ENCODE results near the gene GON4L.
"Not testable (repeated sequence)": the region's sequence is repeated elsewhere in the genome, so short reads cannot be mapped to it uniquely, and the experiment has no call there.

Gene GON4L

DNA sequence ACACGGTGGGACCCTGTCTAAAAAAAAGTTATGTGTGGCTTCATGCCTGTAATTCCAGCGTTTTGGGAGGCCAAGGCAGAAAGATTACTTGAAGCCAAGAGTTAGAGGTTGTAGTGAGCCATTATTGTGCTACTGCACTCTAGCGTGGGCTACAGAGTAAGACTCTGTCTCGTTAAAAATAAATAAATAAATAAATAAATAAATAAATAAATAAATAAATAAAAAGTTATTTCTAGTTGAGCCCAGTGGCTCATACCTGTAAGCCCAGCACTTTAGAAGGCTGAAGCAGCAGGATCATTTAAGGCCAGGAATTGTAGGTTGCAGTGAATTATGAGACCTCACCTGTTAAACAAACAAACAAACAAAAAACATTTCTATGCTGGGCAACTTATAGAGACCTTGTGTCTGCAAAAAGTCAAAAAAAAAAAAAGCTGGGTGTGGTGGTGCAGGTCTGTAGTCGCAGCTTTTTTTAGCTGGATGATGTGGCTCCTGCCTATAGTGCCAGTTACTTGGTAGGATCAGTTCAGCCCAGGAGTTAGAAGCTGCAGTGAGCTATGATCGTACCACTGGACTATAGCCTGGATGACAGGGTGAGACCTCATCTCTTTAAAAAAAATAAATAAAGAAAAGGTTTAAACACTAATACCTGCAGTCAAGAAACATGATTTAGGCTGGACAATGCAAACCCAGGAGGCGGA lies 25.6 kb downstream of the GON4L start:
- DNase-seq (ENCODE audit: low spot score): no peak

DNA sequence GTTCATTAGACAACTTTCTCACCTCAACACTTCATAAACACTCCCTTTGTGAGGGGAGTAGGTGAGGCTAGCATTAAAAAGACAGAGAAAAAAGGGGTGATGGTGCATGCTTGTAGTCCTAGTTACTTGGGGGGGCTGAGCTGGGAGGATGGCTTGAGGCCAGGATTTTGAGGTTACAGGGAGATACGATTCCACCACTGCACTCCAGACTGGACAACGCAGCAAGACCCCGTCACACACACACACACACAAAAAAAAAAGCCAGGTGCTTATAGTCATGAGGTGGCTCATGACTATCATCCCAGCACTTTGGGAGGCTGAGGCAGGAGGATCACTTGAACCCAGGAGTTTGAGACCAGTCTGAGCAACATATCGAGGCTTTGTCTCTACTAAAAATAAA lies 29.6 kb downstream of the GON4L start:
- DNase-seq (ENCODE audit: low spot score): no peak

DNA sequence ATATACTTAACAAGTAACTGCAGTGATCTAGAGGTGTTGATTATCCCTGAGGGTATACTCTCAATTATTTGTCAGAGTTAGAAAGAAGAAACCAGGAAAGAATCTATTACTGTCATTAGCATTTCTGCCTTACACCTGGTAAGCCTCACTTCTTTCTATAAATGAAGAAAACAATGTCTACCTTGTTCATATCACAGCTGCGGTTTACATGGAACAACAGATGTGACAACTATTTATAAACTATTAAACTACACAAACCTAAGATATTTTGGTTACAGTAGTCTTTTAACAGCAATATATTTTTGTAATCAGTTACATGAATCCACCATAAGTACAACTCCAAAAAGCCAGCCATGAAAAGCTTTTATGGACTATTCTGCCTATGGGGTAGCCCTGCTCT lies 40.7 kb downstream of the GON4L start:
- no peak for DNase-seq (ENCODE audit: low spot score)

DNA sequence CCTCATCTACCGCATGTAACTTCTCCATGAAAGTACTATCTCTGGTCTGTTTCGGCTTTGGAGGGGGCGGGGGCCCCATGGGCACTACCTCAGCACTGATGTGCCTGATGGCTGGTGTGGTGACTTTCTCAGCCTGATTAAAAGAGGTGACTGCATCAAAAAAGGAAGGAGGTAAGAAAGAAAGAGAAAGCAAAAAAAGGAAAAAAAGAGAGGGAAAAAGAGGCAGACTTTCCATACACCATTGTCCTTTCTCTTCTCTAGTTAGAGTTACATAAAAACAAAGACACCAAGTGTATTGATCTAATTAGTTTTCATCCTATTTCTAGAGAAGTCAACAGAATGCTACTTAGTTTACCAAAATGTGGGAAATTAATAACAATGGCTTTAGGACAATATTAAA lies 43.3 kb downstream of the GON4L start:
- no peak for DNase-seq (ENCODE audit: low spot score)

DNA sequence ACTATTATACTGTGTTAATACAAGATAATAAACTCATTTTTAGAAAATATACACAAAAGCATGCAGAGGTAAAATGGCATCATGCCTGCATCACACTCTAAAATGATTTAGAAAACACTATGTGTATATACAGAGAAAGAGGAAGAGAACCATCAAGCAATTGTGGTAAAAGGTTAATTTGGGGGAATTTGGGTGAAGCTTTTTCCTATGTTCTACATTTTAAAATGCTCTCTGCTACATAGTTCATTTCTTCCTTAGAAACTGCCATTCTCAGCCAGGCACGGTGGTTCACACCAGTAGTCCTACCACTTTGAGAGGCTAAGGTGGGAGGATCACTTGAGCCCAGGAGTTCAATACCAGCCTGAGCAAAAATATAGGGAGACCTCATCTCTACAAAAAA lies 44.1 kb downstream of the GON4L start:
- no peak for DNase-seq (ENCODE audit: low spot score)

DNA sequence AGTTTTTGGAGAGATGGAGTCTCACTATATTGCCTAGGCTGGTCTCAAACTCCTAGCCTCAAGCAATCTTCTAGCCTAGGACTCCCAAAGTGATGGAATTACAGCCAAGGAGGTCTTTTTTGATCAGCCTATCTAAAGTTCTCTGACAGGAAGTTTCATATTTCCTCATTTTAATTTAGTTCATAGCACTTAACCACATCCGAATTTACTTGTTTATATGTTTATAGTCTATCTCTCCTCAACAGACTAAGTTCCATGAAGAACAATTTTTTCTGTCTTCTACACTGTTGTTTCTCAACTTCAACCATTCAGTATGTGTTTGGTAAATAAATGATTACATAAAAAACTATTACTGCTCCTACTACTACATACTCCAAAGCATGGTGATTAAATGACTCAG lies 47.9 kb downstream of the GON4L start:
- DNase-seq (ENCODE audit: low spot score): no peak

DNA sequence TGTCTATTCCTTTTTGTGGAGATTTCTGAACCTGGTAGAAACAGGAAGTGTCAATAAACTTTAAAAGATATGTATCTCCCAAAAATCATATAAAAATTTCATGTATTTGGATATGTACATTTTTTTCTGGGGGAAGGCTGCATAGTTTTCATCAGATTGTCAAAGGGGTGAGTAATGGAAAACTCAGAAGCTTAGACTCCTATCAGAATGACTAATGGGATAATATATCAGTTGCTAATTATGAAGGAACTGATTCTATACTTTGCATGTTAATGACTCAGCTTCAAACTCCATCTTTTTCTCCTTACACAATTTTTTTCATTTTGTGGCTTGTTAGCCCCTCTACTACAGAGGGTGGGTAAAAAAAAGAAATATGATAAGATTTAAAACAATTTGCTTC lies 55.9 kb downstream of the GON4L start:
- no peak for DNase-seq (ENCODE audit: low spot score)

DNA sequence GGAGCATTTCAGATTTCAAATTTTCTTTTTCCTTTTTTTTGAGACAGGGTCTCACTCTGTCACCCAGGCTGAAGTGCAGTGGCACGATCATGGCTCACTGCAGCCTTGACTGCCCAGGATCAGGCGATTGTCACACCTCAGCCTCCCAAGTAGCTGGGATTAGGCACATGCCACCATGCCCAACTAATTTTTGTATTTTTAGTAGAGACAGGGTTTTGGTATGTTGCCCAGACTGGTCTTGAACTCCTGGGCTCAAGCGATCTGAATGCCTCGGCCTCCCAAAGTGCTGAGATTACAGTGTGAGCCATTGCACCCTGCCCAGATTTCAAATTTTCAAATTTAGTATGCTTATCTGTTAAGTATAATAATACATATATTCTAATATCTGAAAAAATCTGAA lies 61.4 kb downstream of the GON4L start:
- not testable (repeated sequence) for DNase-seq (ENCODE audit: low spot score)

DNA sequence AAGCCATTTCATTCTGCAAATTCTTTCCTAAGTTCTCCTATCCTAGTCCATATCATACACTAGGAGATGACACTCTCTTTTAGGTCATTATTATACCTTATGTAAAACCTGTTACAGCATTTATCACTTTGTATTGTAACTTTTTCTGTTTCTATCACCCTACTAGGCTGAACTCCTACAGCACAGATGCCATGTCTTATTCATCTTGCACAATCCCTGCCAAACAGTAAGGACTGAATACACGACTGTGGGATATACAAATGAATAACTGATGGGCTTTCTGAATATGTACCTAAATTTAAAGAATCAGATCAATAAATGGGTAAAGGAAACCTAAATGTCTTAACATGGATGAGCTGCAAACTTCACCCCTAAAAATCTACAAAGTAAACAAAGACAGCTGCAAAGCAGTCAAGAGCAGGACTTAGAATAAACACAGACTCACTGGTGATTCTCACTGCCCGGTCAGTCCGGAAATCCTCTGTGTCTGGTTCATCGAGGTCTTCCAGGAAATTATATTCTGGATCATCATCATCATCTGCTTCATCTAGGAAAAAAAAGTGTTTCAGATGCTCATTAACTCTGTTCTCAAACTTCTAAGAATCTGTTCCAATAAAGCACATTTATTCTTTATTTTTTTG lies 62.3 kb downstream of the GON4L start:
- DNase-seq (ENCODE audit: low spot score): no peak

DNA sequence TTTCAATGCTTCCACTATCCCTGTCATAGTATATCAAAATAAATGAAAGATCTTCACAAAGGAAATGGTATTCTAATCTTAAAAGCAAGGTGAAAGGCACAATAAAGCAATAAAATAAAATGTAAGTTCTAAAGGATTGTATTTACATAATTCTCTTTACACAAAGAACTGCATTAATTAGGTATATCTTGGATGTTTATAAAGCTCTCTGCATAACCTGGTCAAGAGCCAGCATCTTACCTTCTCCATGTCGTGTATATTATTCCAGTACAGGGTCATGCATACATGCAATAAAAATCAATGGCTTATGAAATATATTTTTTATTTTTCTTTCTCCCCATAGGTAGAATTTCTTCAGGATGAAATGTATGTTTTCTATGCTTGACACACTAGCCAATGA lies 63.8 kb downstream of the GON4L start:
- DNase-seq (ENCODE audit: low spot score): no peak

DNA sequence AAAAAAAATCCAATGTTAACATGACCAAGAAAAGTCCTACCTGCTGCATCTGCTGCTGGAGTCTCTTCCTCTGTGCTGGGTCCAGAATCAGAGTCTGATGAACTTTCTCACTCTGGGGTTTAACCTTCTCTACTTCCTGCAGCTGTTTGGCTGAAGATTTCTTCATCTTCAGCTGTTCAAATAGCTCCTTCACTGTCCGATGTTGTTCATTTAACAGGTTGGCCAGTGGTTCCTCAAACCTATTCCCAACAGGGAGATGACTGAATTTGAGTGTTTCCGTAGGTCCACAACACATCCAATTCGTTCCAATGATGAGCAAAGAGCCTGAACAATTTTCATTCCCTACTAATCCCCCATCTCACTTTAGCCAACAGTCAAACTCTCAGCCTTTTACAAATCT lies 79.4 kb downstream of the GON4L start:
- no peak for DNase-seq (ENCODE audit: low spot score)

DNA sequence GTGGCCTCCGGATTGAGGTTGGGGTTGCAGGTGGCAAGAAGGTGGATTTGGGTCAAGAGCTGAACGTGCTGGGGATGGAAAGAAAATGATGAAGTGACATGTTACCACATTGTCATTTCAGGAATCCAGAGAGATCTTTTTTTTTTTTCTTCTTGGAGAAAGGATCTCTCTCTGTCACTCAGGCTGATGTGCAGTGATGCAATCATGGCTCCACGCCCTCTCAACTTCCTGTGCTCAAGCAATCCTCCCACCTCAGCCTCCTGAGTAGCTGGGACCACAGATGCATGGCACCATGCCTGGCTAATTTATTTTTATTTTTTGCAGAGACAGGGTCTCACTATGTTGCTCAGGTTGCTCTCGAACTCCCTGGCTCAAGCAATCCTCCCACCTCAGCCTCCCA lies 80.6 kb downstream of the GON4L start:
- DNase-seq (ENCODE audit: low spot score): no peak

DNA sequence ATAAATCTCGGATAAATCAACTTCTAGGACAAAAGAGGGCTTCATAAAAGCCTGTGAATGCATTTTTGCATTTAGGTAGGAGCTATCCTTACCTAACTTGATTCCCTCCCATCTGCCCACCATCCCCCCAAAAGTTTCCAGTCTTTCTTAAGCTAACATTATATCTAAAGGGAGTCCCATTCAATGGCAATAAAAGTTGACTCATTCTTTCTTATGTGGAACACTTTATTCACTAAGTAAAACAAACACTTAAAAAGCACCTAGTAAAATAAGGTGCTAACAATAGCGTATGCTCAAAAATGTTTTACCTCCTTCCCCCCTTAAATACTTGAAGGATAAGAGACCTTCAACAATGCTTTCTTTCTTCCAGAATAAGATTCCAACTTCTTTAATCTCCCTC lies 83.8 kb downstream of the GON4L start:
- DNase-seq (ENCODE audit: low spot score): no peak

DNA sequence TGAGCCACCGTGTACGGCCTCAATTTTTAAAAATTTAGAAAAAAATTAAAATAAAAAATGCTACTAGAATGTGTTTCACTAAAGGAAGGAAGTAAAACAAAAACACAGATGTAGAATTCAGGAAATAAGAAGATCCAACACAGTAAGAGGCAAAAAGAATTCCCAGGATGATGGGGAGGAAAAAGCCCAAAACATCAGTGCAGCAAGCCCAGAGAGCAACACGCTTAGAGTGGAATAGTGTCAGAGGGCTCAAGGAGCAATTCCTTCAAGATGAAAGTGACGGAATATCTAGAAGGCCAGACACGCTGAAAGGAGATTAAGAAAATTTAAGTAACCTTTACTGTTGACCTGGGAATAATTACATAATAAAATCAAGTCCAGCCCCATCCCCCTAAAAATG lies 87.8 kb downstream of the GON4L start:
- no peak for DNase-seq (ENCODE audit: low spot score)

DNA sequence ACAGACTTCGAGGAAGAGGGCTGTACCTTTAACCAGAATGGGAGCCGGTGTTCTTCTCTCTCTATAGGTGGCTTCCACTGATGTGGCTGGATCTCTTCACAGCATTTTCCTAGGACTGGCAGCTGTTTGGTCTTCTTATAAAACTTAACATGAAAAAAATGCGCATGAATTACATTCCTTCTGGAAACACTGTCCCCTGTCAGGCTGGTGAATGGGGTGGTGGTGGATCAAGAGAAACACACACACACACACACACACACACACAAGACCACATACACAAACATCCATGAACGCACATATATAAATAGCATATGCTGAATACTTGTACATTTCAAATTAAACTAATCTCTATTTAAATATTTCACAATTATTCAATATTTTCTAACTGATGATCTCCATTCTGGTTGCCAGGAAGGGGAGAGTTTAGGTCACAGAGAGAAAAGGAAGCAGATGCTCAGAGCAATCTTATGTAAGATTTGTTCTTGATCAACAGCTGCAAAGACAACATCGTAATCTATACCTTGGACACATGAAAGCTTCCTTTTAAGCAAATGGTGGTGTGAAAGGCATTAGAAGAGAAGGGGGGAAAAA lies 89.5 kb downstream of the GON4L start:
- DNase-seq (ENCODE audit: low spot score): not testable (repeated sequence)

DNA sequence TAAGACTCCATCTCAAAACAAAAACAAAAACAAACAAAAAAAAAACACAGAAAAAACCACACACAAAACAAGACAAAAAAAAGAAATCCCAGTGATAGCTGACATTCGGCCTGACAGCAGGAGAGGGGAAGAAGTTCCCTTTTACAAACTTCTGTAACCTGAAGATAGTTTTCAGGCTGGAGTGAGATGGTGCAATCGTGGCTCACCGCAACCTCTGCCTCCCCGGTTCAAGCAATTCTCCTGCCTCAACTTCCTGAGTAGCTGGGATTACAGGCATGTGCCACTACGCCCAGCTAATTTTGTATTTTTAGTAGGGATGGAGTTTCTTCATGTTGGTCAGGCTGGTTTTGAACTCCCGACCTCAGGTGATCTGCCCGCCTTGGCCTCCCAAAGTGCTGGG lies 93.0 kb downstream of the GON4L start:
- DNase-seq (ENCODE audit: low spot score): not testable (repeated sequence)

DNA sequence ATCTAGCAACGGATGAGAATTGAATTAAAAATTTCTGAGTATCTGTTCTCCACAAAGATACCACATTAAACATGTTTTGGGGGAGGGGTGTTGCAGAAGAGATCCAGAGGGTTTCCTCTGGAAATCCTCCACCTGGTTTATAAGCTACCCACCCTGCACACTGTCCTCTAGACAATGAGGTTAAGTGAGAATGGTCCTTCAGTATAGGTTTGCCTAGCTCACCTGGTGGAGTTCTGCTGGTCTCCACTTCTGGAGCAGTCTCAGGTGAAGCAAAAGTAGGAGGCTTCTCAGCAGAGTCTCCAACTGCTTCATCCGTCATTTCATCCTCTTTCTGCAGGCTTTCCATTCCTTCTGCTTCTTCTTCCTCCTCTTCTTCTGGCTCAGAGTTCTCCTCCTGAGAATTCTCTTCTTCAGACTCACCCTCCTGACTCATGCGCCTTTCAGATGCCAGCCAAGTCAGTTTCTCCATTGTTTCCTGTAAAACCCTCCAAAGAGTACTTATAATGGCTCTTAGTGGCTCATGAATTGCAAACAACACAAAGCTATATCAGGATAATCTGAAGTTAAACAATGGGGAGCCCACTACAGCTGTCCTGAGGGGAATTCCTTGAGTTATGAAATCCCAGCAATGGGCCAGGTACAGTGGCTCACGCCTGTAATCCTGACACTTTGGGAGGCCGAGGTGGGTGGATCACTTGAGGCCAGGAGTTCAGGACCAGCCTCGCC lies 93.8 kb downstream of the GON4L start:
- peak; percentile 74 for DNase-seq (ENCODE audit: low spot score)

DNA sequence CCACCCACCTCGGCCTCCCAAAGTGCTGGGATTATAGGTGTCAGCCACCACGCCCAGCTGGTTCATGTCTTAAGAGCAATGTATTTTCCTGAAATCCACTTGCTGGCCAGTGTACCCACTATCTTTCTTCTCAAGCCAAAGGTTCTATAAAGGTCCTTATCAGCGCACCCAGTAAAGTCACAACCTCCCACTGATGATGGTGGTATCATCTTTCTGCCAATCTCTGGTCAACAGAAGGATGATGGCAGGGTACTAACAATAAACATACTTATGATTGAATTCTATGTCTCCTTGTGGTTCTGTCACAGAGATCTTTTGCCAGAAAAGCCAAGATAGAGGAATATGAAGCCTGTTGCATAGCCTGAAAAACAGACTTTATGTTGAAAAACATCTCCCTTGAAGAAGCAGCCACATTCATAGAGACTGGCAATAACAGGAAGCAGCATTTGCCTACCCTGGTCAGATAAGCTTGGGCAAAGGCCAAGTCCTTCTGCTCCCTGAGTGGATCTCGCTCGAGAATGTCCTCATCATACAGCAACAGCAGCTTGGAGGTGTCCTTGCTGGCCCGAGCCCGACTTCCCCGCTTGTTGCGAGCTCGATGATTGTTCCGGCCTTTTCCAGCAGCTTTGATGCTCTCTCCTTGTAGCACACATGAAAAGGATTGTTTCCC lies 95.1 kb downstream of the GON4L start:
- DNase-seq (ENCODE audit: low spot score): no peak

DNA sequence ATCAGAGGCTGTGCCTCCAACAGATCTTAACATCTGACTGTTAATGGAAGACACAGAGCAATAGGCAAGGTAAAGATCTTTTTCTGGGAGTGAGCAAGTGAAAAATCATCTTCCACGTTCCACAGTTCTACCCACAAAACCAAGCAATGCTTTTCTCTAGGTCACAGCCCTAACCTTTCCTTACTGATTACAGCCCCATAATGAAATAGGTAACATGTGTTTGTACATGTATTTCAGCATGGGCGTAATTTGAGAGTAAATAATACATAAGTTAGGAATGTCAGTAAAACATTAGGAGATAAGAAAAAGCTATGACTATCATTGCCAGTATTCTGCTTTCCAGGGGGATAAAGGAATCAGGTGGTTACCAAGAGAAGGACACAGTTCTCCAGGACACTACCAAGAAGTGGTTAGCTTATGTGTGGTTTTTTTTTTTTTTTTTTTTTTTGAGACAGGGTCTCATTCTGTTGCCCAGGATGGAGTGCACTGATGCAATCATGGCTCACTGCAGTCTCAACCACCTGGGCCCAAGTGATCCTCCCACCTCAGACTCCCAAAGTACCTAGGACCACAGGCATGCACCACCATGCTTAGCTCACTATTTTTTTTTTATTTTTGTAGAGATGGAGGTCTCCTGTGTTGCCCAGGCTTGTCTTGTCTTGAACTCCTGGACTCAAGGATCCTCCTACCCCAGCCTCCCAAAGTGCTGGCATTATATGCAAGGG lies 96.1 kb downstream of the GON4L start:
- DNase-seq (ENCODE audit: low spot score): no peak

DNA sequence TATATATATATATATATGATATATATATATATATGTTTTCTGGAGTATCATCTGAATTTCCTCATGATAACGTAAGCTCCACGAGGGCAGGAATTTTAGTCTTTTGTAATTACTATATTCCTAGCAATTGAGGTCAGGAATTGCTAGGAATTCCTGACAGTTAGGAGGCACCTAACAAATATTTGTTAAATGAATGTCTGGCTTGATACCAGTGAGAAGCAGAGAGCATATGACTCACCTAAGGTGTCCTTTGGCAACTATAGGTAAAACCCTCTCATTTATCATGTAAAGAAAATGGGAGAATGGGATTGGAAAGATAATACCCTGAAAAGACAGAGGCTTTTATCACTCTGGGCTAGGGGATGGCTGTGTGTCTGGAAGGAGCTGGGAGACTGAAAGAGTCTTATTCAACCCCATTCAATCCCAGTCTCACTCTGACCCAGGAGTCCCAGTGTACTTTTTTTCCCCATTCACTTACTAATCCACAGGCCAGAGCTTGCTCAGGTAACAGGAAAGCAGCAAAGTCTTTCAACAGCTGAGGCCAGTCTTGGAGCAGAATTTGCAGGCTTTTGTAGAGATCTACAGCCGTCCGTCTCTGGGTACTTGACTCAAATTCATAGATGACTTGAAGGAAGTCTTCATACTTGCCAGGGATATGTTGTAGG lies 96.9 kb downstream of the GON4L start:
- no peak for DNase-seq (ENCODE audit: low spot score)

DNA sequence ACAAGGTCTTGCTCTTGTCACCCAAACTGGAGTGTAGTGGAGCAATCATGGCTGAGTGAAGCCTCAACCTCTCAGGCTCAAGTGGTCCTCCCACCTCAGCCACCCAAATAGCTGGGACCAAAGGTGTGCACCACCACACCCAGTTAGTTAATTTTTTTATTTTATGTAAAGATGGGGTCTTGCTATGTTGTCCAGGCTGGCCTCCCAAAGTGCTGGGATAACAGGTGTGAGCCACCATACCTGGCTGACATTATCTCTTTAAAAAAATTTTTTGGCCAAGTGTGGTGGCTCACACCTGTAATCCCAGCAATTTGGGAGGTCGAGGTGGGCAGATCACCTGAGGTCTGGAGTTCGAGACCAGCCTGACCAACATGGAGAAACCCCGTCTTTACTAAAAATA lies 98.0 kb downstream of the GON4L start:
- DNase-seq (ENCODE audit: low spot score): not testable (repeated sequence)

All from Ammon's horn (tissue), 1 donor.